ENCODE results near the gene EEF1AKMT3. TPM values are rescaled to one million over a fixed set of nuclear protein-coding genes. Genes with fewer than 3 reads are reported as not detected.

EEF1AKMT3 gene
- total RNA-seq, 3 donors from 2014 or later (not counting 1 experiment from before 2014, with no cell fraction given) = 1.3 to 2.6 (median 2.2) TPM

GRCh38 chr12:57751432-57751787 lies 21.0 kb upstream of the EEF1AKMT3 start:
- Mint-ChIP-seq H3K4me3 (peak overlapping the region; percentile 89), H3K27ac (peak overlapping the region; percentile 91 to 92), H3K4me1 (peaks cover 40 to 44% of the 10 kb centered on the region in 2 donors), H3K36me3 (peaks cover 6% of the 10 kb centered on the region), H3K9me3 (no peaks in the 10 kb centered on the region), H3K27me3 (ENCODE audit: low read depth in 2 of 2) (no peaks in the 10 kb centered on the region)
- peaks cover 37% of the 10 kb centered on the region for H3K4me1 ChIP-seq (ENCODE audit: control insufficient read depth, insufficient read depth, low read length)
- ATAC-seq (no peak), DNase-seq (no peak)
- intact Hi-C loops (cut with micrococcal nuclease) = no loop called here
- 21% methylated on average over 8 of the region's 8 CpGs for WGBS (ENCODE audit: insufficient coverage)
- TF ChIP-seq CTCF (IDR thresholded peaks at IDR 0.05) = no peak
- H3K4me3 ChIP-seq (ENCODE audit: low read length) = peak overlapping the region; percentile 63
- H3K27ac ChIP-seq (ENCODE audit: low read length) = peak overlapping the region; percentile 71
- no peaks in the 10 kb centered on the region for H3K27me3 ChIP-seq (ENCODE audit: control insufficient read depth, insufficient read depth, low read length)
- no peaks in the 10 kb centered on the region for H3K9me3 ChIP-seq (ENCODE audit: control insufficient read depth, insufficient read depth, low read length)
- H3K36me3 ChIP-seq (ENCODE audit: control insufficient read depth, insufficient read depth, low read length) = peaks cover 22% of the 10 kb centered on the region

- no peaks in the 10 kb centered on the region for H3K9me3 Mint-ChIP-seq
- peak within 1 kb of the TSS; percentile 91 to 92 for H3K27ac Mint-ChIP-seq
- peaks cover 5% of the 10 kb centered on the region for H3K36me3 Mint-ChIP-seq
- peaks cover 16% of the 10 kb centered on the region for H3K36me3 ChIP-seq (ENCODE audit: control insufficient read depth, insufficient read depth, low read length)
- peak; percentile 96 to 99 for DNase-seq
- intact Hi-C loops (cut with micrococcal nuclease) = loop anchor here (1.0 kb wide), 3 partner anchors 8 to 232 kb away; partner anchors contain the start of genes DDIT3 and TSFM
- H3K9me3 ChIP-seq (ENCODE audit: control insufficient read depth, insufficient read depth, low read length) = no peaks in the 10 kb centered on the region
- peak within 1 kb of the TSS; percentile 89 for H3K4me3 Mint-ChIP-seq
- no peak for TF ChIP-seq CTCF (IDR thresholded peaks at IDR 0.05)
- peaks cover 43% of the 10 kb centered on the region for H3K4me1 ChIP-seq (ENCODE audit: control insufficient read depth, insufficient read depth, low read length)
- WGBS (ENCODE audit: insufficient coverage) = under 1% methylated on average over 58 of the region's 58 CpGs
- peaks cover 45 to 49% of the 10 kb centered on the region in 2 donors for H3K4me1 Mint-ChIP-seq
- H3K27me3 Mint-ChIP-seq (ENCODE audit: low read depth in 2 of 2) = no peaks in the 10 kb centered on the region
- ATAC-seq = peak; percentile 81 to 97 (median 89)
- peak within 1 kb of the TSS; percentile 85 for H3K27ac ChIP-seq (ENCODE audit: low read length)
- H3K4me3 ChIP-seq (ENCODE audit: low read length) = peak within 1 kb of the TSS; percentile 63
- H3K27me3 ChIP-seq (ENCODE audit: control insufficient read depth, insufficient read depth, low read length) = no peaks in the 10 kb centered on the region
Measured at GRCh38 chr12:57751788-57752667, 20.4 kb upstream of the EEF1AKMT3 start, which contains the start of gene CDK4. Gene CDK4, minus strand, starts transcription at chr12:57752310. Its CDS starts 593 bp downstream, at chr12:57751717.

- H3K27me3 ChIP-seq (ENCODE audit: control insufficient read depth, insufficient read depth, low read length) = no peaks in the 10 kb centered on the region
- Mint-ChIP-seq H3K27me3 (ENCODE audit: low read depth in 2 of 2) (no peaks in the 10 kb centered on the region), H3K27ac (peak overlapping the region; percentile 91 to 92), H3K36me3 (no peaks in the 10 kb centered on the region), H3K4me3 (peak overlapping the region; percentile 89), H3K9me3 (no peaks in the 10 kb centered on the region), H3K4me1 (peaks cover 46 to 51% of the 10 kb centered on the region in 2 donors)
- DNase-seq (no peak), ATAC-seq (no peak)
- H3K4me1 ChIP-seq (ENCODE audit: control insufficient read depth, insufficient read depth, low read length) = peaks cover 44% of the 10 kb centered on the region
- peak overlapping the region; percentile 85 for H3K27ac ChIP-seq (ENCODE audit: low read length)
- no peak overlapping the region for H3K4me3 ChIP-seq (ENCODE audit: low read length)
- intact Hi-C loops (cut with micrococcal nuclease) = loop anchor here (1.0 kb wide), 3 partner anchors 8 to 232 kb away; partner anchors contain the start of genes DDIT3 and TSFM
- 0% methylated on average over 4 of the region's 5 CpGs for WGBS (ENCODE audit: insufficient coverage)
- H3K36me3 ChIP-seq (ENCODE audit: control insufficient read depth, insufficient read depth, low read length) = peaks cover 11% of the 10 kb centered on the region
- no peak for TF ChIP-seq CTCF (IDR thresholded peaks at IDR 0.05)
- H3K9me3 ChIP-seq (ENCODE audit: control insufficient read depth, insufficient read depth, low read length) = no peaks in the 10 kb centered on the region
Measured at GRCh38 chr12:57752668-57753000, 19.8 kb upstream of the EEF1AKMT3 start.

All from natural killer cell (primary cell).